CD14-positive monocyte (primary cell): ENCODE data around the gene GRIN2C. TPM values are rescaled to one million over a fixed set of nuclear protein-coding genes. Genes with fewer than 3 reads are reported as not detected.

ENCODE experiments used
- DNase-seq, 3 donors: peaks; one replicate each; pipeline ENCODE4 v3.0.0-alpha.2; 2011 to 2022
- H2AFZ ChIP-seq: 2 replicates; pipeline ENCODE4 v1.6.0; 2012; ENCODE audit warnings: mild to moderate bottlenecking, low read depth, low read length, inconsistent platforms; ENCODE audit not compliant: insufficient read depth, poor library complexity, severe bottlenecking
- H3K27ac ChIP-seq, 2 donors: 1 replicate in 1 of 2; 2 replicates in 1 of 2; pipeline ENCODE4 v1.5.1; 2012 to 2013; ENCODE audit warnings: low read length in 2 of 2, control low read depth in 1 of 2, inconsistent platforms in 1 of 2, low read depth in 1 of 2, mild to moderate bottlenecking in 1 of 2
- H3K27me3 ChIP-seq, 2 donors: one replicate each; pipeline versions ENCODE4 v1.6.0 to v1.6.1; 2011 to 2013; ENCODE audit warnings: low read length in 2 of 2; ENCODE audit not compliant: control insufficient read depth in 2 of 2, insufficient read depth in 2 of 2
- H3K36me3 ChIP-seq, 2 donors: replicated peaks in 1 of 2; 1 replicate in 1 of 2; 2 replicates in 1 of 2; pipeline versions ENCODE4 v1.5.1 to v1.6.1; 2012 to 2013; ENCODE audit warnings: low read length in 2 of 2, control low read depth in 1 of 2, inconsistent platforms in 1 of 2, mild to moderate bottlenecking in 1 of 2; ENCODE audit not compliant: insufficient read depth in 2 of 2, control insufficient read depth in 1 of 2
- H3K4me1 ChIP-seq, 2 donors: 1 replicate in 1 of 2; 2 replicates in 1 of 2; pipeline versions ENCODE4 v1.5.1 to v1.6.1; 2012 to 2013; ENCODE audit warnings: low read length in 2 of 2, control low read depth in 1 of 2, inconsistent platforms in 1 of 2, mild to moderate bottlenecking in 1 of 2, moderate library complexity in 1 of 2; ENCODE audit not compliant: insufficient read depth in 2 of 2, control insufficient read depth in 1 of 2
- H3K4me2 ChIP-seq: replicated peaks from 2 replicates; pipeline ENCODE3; 2012; ENCODE audit warnings: low read length, moderate library complexity, mild to moderate bottlenecking; ENCODE audit not compliant: poor library complexity, severe bottlenecking; ENCODE audit errors: extremely low read depth
- H3K4me3 ChIP-seq, 3 experiments: fragments of 200-600 bp in 1 of 3; sonication (generic) in 1 of 3; replicated peaks in 1 of 3; 1 replicate in 2 of 3; 2 replicates in 1 of 3; pipeline ENCODE4 v1.5.1; 2011 to 2013; ENCODE audit warnings: low read length in 3 of 3, mild to moderate bottlenecking in 3 of 3, control low read depth in 2 of 3, low read depth in 2 of 3, inconsistent platforms in 1 of 3, moderate library complexity in 1 of 3
- H3K79me2 ChIP-seq: 2 replicates; pipeline ENCODE4 v1.6.0; 2012; ENCODE audit warnings: mild to moderate bottlenecking, control low read depth, inconsistent platforms, low read length, moderate library complexity; ENCODE audit not compliant: insufficient read depth
- H3K9ac ChIP-seq: 2 replicates; pipeline ENCODE4 v1.6.0; 2017; ENCODE audit warnings: low read length, mild to moderate bottlenecking; ENCODE audit not compliant: insufficient read depth, poor library complexity, severe bottlenecking
- H3K9me3 ChIP-seq, 2 donors: replicated peaks in 1 of 2; 1 replicate in 1 of 2; 2 replicates in 1 of 2; pipeline versions ENCODE4 v1.5.1 to v1.6.1; 2012 to 2013; ENCODE audit warnings: low read length in 2 of 2, control low read depth in 1 of 2; ENCODE audit not compliant: control insufficient read depth in 1 of 2, insufficient read depth in 1 of 2
- H4K20me1 ChIP-seq: 2 replicates; pipeline ENCODE4 v1.6.0; 2012; ENCODE audit warnings: mild to moderate bottlenecking, low read length, control low read depth, moderate library complexity; ENCODE audit not compliant: insufficient read depth
- H3K27ac Mint-ChIP-seq, 7 donors: one replicate each; pipeline ENCODE4 v1.8.0; 2020; ENCODE audit warnings: mild to moderate bottlenecking in 7 of 7, mixed read lengths in 7 of 7, moderate library complexity in 6 of 7, inconsistent platforms in 2 of 7
- H3K27me3 Mint-ChIP-seq, 3 donors: one replicate each; pipeline ENCODE4 v1.8.0; 2021 to 2022; ENCODE audit warnings: low read depth in 3 of 3, mild to moderate bottlenecking in 3 of 3, mixed read lengths in 3 of 3, moderate library complexity in 3 of 3, inconsistent platforms in 1 of 3
- H3K36me3 Mint-ChIP-seq, 2 donors: one replicate each; pipeline ENCODE4 v1.8.0; 2020; ENCODE audit warnings: mixed read lengths in 2 of 2, inconsistent platforms in 1 of 2, mild to moderate bottlenecking in 1 of 2
- H3K4me1 Mint-ChIP-seq: one replicate; pipeline ENCODE4 v1.8.0; 2020; ENCODE audit warnings: mild to moderate bottlenecking, mixed read lengths
- H3K4me3 Mint-ChIP-seq, 2 donors: one replicate each; pipeline ENCODE4 v1.8.0; 2020; ENCODE audit warnings: mild to moderate bottlenecking in 2 of 2, mixed read lengths in 2 of 2, moderate library complexity in 1 of 2
- H3K9me3 Mint-ChIP-seq, 7 donors: one replicate each; pipeline ENCODE4 v1.8.0; 2020 to 2022; ENCODE audit warnings: mixed read lengths in 7 of 7, mild to moderate bottlenecking in 6 of 7, moderate library complexity in 6 of 7, inconsistent platforms in 2 of 7
- CTCF ChIP-seq: fragments of 200-600 bp; IDR thresholded peaks from one replicate; pipeline ENCODE4 v1.8.0; 2022; ENCODE audit warnings: antibody characterized with exemption, mild to moderate bottlenecking
- WGBS: methylation state at CpG from one replicate; pipeline ENCODE4 v1.1.5; 2013; ENCODE audit warnings: missing lambda C conversion rate; ENCODE audit not compliant: insufficient coverage; 5-methylcytosine and 5-hydroxymethylcytosine counted together
- intact Hi-C, 2 donors: fragments of 100-400 bp; cut with micrococcal nuclease; formaldehyde crosslinking; loops; one replicate each; pipeline versions ENCODE4 v1.15.0 to v1.15.1; 2023
- polyA plus RNA-seq, 3 donors: library from polyadenylated mRNA; depleted of rRNA in 1 of 3; unstranded in 2 of 3; stranded (reverse) in 1 of 3; fragments of 300-500 nt in 2 of 3; fragments of >200 nt in 1 of 3; fragmentation: Illumina TruSeq in 2 of 3; gene quantifications; 1 replicate in 2 of 3; 2 replicates in 1 of 3; pipeline ENCODE4 v1.2.3, GENCODE V29; 2012 to 2021

GRIN2C gene
- polyA plus RNA-seq, 3 donors: 0.04 TPM; not detected in 2

GRCh38 chr17:74882517-74883240 is 23.0 kb upstream of the GRIN2C start:
- Mint-ChIP-seq H3K36me3 (no peaks in the 10 kb centered on the region), H3K27ac (no peak overlapping the region), H3K4me1 (peaks cover 32% of the 10 kb centered on the region), H3K4me3 (no peak overlapping the region), H3K27me3 (peaks cover 3 to 16% (median 14%) of the 10 kb centered on the region in 3 donors), H3K9me3 (peaks cover 0 to 5% (median 0%) of the 10 kb centered on the region in 7 donors)
- WGBS: 78% methylated on average over 17 of the region's 20 CpGs
- peak overlapping the region; percentile 10 for H3K4me2 ChIP-seq
- no peak overlapping the region for H2AFZ ChIP-seq
- H3K9me3 ChIP-seq: no peaks in the 10 kb centered on the region
- H3K27me3 ChIP-seq: no peaks in the 10 kb centered on the region
- intact Hi-C loops: no loop called here
- H4K20me1 ChIP-seq: no peaks in the 10 kb centered on the region
- TF ChIP-seq CTCF: no peak
- peaks cover 27 to 28% of the 10 kb centered on the region in 2 donors for H3K4me1 ChIP-seq
- no peaks in the 10 kb centered on the region for H3K36me3 ChIP-seq
- H3K4me3 ChIP-seq: no peak overlapping the region
- H3K9ac ChIP-seq: no peak overlapping the region
- no peak overlapping the region for H3K27ac ChIP-seq
- H3K79me2 ChIP-seq: no peaks in the 10 kb centered on the region
- no peak for DNase-seq

- no peaks in the 10 kb centered on the region for H3K36me3 ChIP-seq
Measured at GRCh38 chr17:74881073-74881472, 21.4 kb upstream of the GRIN2C start.

More at GRCh38 chr17:74881073-74881472, 21.4 kb upstream of the GRIN2C start:
- no peaks in the 10 kb centered on the region for H3K79me2 ChIP-seq
- no peaks in the 10 kb centered on the region for H4K20me1 ChIP-seq
- no peak overlapping the region for H3K4me3 Mint-ChIP-seq
- H3K27ac Mint-ChIP-seq: no peak overlapping the region
- 94% methylated on average over 8 of the region's 11 CpGs for WGBS
- H3K27me3 Mint-ChIP-seq: peaks cover 0 to 13% (median 12%) of the 10 kb centered on the region in 3 donors
- intact Hi-C loops: no loop called here
- H3K27ac ChIP-seq: no peak overlapping the region
- no peak overlapping the region for H2AFZ ChIP-seq
- TF ChIP-seq CTCF: no peak
- H3K4me2 ChIP-seq: no peak overlapping the region
- no peak for DNase-seq
- peaks cover 32% of the 10 kb centered on the region for H3K4me1 Mint-ChIP-seq
- H3K9me3 Mint-ChIP-seq: peaks cover 0 to 5% (median 0%) of the 10 kb centered on the region in 7 donors
- H3K4me3 ChIP-seq: no peak overlapping the region
- no peak overlapping the region for H3K9ac ChIP-seq
- peaks cover 27 to 28% of the 10 kb centered on the region in 2 donors for H3K4me1 ChIP-seq
- no peaks in the 10 kb centered on the region for H3K9me3 ChIP-seq
- H3K27me3 ChIP-seq: no peaks in the 10 kb centered on the region
- no peaks in the 10 kb centered on the region for H3K36me3 Mint-ChIP-seq
